ENCODE data around the gene NKX2-1.
"Not testable (repeated sequence)": the region's sequence is repeated elsewhere in the genome, so short reads cannot be mapped to it uniquely, and the experiment has no call there.

NKX2-1 gene

GRCh38 chr14:36519431-36520321, at the start of gene NKX2-1:
Gene NKX2-1 (minus strand): TSS chr14:36520232. CDS start chr14:36520129, 103 bp downstream.
- DNase-seq, result no peak

GRCh38 chr14:36556811-36557433, 36.9 kb upstream of the NKX2-1 start:
- DNase-seq, result no peak

- no peak for DNase-seq
These were observed 36.1 kb upstream of the NKX2-1 start for GRCh38 chr14:36555998-36556743.

- DNase-seq, result no peak
These were observed 33.7 kb upstream of the NKX2-1 start for GRCh38 chr14:36553656-36554260.

- DNase-seq, result no peak
These were observed 30.9 kb upstream of the NKX2-1 start for GRCh38 chr14:36550899-36551298.

- DNase-seq, result not testable (repeated sequence)
These were observed 24.2 kb upstream of the NKX2-1 start for GRCh38 chr14:36544280-36544679.

- DNase-seq, result no peak
These were observed 18.0 kb upstream of the NKX2-1 start for GRCh38 chr14:36538051-36538450.

GRCh38 chr14:36529062-36529461, 9.0 kb upstream of the NKX2-1 start:
- DNase-seq, result no peak

GRCh38 chr14:36525746-36526099, 5.7 kb upstream of the NKX2-1 start:
- DNase-seq, result no peak

GRCh38 chr14:36524874-36525745, 5.1 kb upstream of the NKX2-1 start:
- no peak for DNase-seq

- no peak for DNase-seq
These were observed 4.3 kb upstream of the NKX2-1 start for GRCh38 chr14:36524220-36524837.

GRCh38 chr14:36522972-36523715, 3.1 kb upstream of the NKX2-1 start:
- DNase-seq, result no peak

GRCh38 chr14:36522347-36522971, 2.4 kb upstream of the NKX2-1 start:
- no peak for DNase-seq

GRCh38 chr14:36521598-36522345, 1.7 kb upstream of the NKX2-1 start:
- DNase-seq, result no peak

- no peak for DNase-seq
These were observed 831 bp upstream of the NKX2-1 start for GRCh38 chr14:36520601-36521525.

GRCh38 chr14:36518586-36519430, 1.2 kb downstream of the NKX2-1 start:
- DNase-seq, result no peak

- no peak for DNase-seq
These were observed 1.9 kb downstream of the NKX2-1 start for GRCh38 chr14:36518031-36518585.

Measured in stimulated activated CD4-positive, alpha-beta T cell treated with anti-CD3 and anti-CD28 coated beads, Interleukin-1b, Interleukin-23, amount 100 ng/mL, for 48 hours (primary cell).